ENCODE measurements around the gene CNTLN.
"Not testable (repeated sequence)": the region's sequence is repeated elsewhere in the genome, so short reads cannot be mapped to it uniquely, and the experiment has no call there.

CNTLN gene

DNA sequence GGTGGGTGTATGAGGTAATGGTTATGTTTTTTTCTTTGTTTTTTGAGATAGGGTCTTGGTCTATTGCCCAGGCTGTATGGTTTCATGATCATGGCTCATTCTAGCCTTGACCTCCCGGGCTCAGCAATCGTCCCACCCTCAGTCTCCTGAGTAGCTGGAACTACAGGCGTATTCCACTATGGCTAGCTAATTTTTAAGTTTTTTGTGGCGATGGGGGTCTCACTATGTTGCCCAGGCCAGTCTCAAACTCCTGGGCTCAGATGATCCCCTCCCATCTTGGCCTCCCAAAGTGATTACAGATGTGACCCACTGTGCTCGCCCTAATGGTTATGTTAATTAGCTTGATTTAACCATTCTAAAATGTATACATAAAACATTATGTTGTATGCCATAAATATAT is 5.6 kb downstream of the CNTLN start:
- no peaks in the 10 kb centered on the region for H3K4me1 Mint-ChIP-seq
- peaks cover 14% of the 10 kb centered on the region for H3K27me3 Mint-ChIP-seq
- no peak overlapping the region for H3K4me3 Mint-ChIP-seq
- DNase-seq (no peak), ATAC-seq (no peak)
- H3K36me3 Mint-ChIP-seq (ENCODE audit: low read depth), result no peaks in the 10 kb centered on the region
- peaks cover 6% of the 10 kb centered on the region for H3K9me3 Mint-ChIP-seq
- H3K27ac Mint-ChIP-seq, result no peak overlapping the region

GRCh38 chr9:17148324-17148723 is 13.5 kb downstream of the CNTLN start:
- Mint-ChIP-seq H3K9me3 (peaks cover 16% of the 10 kb centered on the region), H3K36me3 (ENCODE audit: low read depth) (peaks cover 2% of the 10 kb centered on the region), H3K27ac (no peak overlapping the region), H3K4me1 (no peaks in the 10 kb centered on the region), H3K4me3 (no peak overlapping the region), H3K27me3 (no peaks in the 10 kb centered on the region)
- DNase-seq (no peak), ATAC-seq (no peak)

- Mint-ChIP-seq H3K27me3 (no peaks in the 10 kb centered on the region), H3K27ac (no peak overlapping the region), H3K36me3 (ENCODE audit: low read depth) (no peaks in the 10 kb centered on the region), H3K4me1 (no peaks in the 10 kb centered on the region), H3K9me3 (peaks cover 4% of the 10 kb centered on the region), H3K4me3 (no peak overlapping the region)
- no peak for ATAC-seq
- DNase-seq, result no peak
These were observed 24.6 kb downstream of the CNTLN start for GRCh38 chr9:17159469-17159868.

DNA sequence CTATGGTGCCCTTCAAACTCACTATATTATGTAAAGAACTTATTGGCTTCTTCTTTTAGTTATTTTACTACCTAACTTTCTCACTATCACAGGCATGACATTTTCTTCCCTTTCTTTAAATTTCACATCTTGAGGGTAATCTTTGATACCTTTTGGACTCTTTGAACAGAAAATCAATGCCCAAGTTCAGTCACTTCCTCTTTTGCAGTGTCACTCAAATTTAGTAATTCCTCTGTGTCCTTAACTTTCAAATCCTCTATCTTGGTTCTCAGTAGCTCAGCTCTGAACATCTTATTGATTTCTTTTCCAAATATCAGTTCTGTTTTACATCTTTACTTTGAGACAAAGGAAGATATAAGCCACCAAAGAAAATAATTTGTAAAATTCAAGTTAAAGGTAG is 25.5 kb downstream of the CNTLN start:
- ATAC-seq, result no peak
- no peaks in the 10 kb centered on the region for H3K36me3 Mint-ChIP-seq (ENCODE audit: low read depth)
- H3K4me1 Mint-ChIP-seq, result no peaks in the 10 kb centered on the region
- H3K27me3 Mint-ChIP-seq, result no peaks in the 10 kb centered on the region
- no peak overlapping the region for H3K4me3 Mint-ChIP-seq
- no peak overlapping the region for H3K27ac Mint-ChIP-seq
- no peak for DNase-seq
- peaks cover 4% of the 10 kb centered on the region for H3K9me3 Mint-ChIP-seq

DNA sequence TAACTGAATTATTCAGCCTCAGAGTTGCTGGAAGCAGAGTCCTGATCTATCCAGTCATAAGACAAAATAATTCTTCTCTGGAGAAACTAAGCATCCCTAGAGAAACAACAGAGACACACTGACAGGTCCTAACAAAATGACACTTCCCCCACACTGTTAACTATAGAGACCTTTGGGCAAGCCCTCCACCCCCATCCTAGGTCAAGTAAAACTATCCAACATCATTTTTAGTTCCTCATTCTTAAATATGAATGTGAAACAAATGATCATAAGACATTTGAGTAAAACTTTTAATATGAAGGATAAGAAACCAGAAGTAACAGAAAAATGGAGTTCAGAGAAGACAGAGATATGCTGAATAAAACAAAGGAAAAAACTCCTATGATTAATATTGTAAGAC is 30.9 kb downstream of the CNTLN start:
- Mint-ChIP-seq H3K27ac (no peak overlapping the region), H3K4me3 (no peak overlapping the region), H3K4me1 (no peaks in the 10 kb centered on the region), H3K27me3 (no peaks in the 10 kb centered on the region), H3K36me3 (ENCODE audit: low read depth) (no peaks in the 10 kb centered on the region), H3K9me3 (no peaks in the 10 kb centered on the region)
- ATAC-seq (no peak), DNase-seq (no peak)

DNA sequence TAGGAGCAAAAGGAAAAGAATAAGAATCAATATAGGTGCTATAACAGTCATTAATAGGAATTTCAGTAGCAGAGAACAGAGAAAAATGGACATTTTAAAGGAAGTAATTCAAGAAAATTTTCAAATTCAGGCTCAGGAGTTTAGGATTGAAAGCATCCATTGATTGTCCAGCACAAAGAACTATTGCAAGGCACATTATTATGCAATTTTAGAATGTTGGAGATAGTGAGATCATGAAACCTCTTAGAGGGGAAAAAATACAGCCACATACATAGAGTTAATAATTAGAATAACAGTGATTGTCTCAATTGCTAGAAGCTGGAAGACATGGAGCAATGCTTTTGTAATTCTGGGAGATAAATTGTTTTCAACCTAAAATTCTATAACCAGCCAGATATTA is 31.5 kb downstream of the CNTLN start:
- Mint-ChIP-seq H3K9me3 (no peaks in the 10 kb centered on the region), H3K27ac (no peak overlapping the region), H3K4me1 (no peaks in the 10 kb centered on the region), H3K36me3 (ENCODE audit: low read depth) (no peaks in the 10 kb centered on the region), H3K27me3 (no peaks in the 10 kb centered on the region), H3K4me3 (no peak overlapping the region)
- DNase-seq (no peak), ATAC-seq (no peak)

GRCh38 chr9:17171309-17172094 is 36.7 kb downstream of the CNTLN start:
- Mint-ChIP-seq H3K27ac (no peak overlapping the region), H3K9me3 (no peaks in the 10 kb centered on the region), H3K4me3 (no peak overlapping the region), H3K36me3 (ENCODE audit: low read depth) (no peaks in the 10 kb centered on the region), H3K27me3 (no peaks in the 10 kb centered on the region), H3K4me1 (no peaks in the 10 kb centered on the region)
- ATAC-seq (no peak), DNase-seq (no peak)

- not testable (repeated sequence) for H3K27me3 Mint-ChIP-seq; DNase-seq; H3K4me1 Mint-ChIP-seq; H3K36me3 Mint-ChIP-seq (ENCODE audit: low read depth); ATAC-seq; H3K4me3 Mint-ChIP-seq; H3K27ac Mint-ChIP-seq; H3K9me3 Mint-ChIP-seq
These were observed 42.7 kb downstream of the CNTLN start for GRCh38 chr9:17177496-17177895.

- DNase-seq, result no peak
- no peaks in the 10 kb centered on the region for H3K36me3 Mint-ChIP-seq (ENCODE audit: low read depth)
- no peaks in the 10 kb centered on the region for H3K27me3 Mint-ChIP-seq
- peaks cover 6% of the 10 kb centered on the region for H3K9me3 Mint-ChIP-seq
- no peaks in the 10 kb centered on the region for H3K4me1 Mint-ChIP-seq
- no peak overlapping the region for H3K27ac Mint-ChIP-seq
- no peak overlapping the region for H3K4me3 Mint-ChIP-seq
- ATAC-seq, result no peak
These were observed 50.7 kb downstream of the CNTLN start for GRCh38 chr9:17185481-17186029.

DNA sequence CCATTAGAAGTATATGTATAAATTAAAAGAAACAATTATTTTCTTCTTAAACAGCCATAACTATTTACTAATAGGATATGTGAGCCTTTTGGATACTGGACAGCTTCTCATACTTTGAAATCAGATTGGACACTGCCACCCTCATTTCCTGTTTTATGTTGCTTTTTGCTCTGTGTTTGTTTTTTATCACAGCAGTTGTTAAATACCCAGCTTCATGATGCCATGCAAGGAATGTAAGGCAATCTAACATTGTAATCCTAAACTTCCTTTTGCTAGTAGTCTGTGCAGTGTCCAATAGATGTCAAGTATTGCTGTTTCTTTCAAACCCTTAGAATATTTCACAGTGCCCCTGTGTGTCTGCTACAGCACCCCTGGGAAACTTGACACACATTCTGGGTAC is 56.2 kb downstream of the CNTLN start:
- ATAC-seq (no peak), DNase-seq (no peak)
- no peak overlapping the region for H3K27ac Mint-ChIP-seq
- no peaks in the 10 kb centered on the region for H3K4me1 Mint-ChIP-seq
- H3K4me3 Mint-ChIP-seq, result no peak overlapping the region
- H3K27me3 Mint-ChIP-seq, result no peaks in the 10 kb centered on the region
- no peaks in the 10 kb centered on the region for H3K9me3 Mint-ChIP-seq
- no peaks in the 10 kb centered on the region for H3K36me3 Mint-ChIP-seq (ENCODE audit: low read depth)

DNA sequence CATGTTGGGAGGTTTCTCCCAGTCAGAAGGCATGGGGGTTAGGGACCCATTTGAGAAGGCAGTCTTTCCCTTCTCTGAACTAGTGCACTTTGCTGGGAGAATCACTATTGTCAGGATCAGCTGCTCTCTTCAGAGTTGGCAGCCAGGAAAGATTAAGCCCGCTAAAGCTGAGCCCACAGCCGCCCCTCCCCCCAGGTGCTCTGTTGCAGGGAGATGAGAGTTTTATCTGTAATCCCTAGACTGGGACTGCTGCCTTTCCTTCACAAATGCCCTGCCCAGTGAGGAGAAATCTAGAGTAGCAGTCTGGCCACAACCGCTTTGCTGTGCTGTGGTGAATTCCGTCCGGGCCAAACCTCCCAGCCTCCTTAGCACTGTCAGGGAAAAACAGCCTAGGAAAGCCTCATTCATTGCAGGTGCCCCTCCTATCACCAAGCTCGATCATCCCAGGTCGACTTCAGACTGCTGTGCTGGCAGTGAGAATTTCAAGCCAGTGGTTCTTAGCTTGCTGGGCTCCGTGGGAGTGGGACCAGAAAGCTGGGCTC is 69.8 kb downstream of the CNTLN start:
- Mint-ChIP-seq H3K27ac (no peak overlapping the region), H3K9me3 (peaks cover 11% of the 10 kb centered on the region), H3K4me1 (no peaks in the 10 kb centered on the region), H3K27me3 (no peaks in the 10 kb centered on the region), H3K36me3 (ENCODE audit: low read depth) (no peaks in the 10 kb centered on the region), H3K4me3 (no peak overlapping the region)
- ATAC-seq, result no peak
- no peak for DNase-seq

DNA sequence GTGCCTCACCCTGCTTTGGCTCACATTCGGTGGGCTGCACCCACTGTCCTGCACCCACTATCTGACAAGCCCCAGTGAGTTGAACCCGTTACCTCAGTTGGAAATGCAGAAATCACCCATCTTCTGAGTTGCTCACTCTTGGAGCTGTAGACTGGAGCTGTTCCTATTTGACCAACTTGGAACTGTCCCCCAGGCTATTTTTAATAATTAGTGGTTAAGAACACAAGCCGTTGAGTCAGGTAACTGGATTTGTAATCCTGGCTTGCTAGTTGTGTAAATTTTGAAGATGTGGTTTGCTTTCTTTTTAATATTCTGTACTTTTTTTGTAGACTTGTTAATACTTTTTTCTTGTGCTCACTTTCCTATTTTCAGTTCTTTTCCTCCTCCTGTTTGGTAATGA is 81.2 kb downstream of the CNTLN start:
- Mint-ChIP-seq H3K9me3 (peaks cover 6% of the 10 kb centered on the region), H3K36me3 (ENCODE audit: low read depth) (no peaks in the 10 kb centered on the region), H3K4me3 (no peak overlapping the region), H3K27ac (no peak overlapping the region), H3K27me3 (no peaks in the 10 kb centered on the region), H3K4me1 (no peaks in the 10 kb centered on the region)
- no peak for DNase-seq
- no peak for ATAC-seq

DNA sequence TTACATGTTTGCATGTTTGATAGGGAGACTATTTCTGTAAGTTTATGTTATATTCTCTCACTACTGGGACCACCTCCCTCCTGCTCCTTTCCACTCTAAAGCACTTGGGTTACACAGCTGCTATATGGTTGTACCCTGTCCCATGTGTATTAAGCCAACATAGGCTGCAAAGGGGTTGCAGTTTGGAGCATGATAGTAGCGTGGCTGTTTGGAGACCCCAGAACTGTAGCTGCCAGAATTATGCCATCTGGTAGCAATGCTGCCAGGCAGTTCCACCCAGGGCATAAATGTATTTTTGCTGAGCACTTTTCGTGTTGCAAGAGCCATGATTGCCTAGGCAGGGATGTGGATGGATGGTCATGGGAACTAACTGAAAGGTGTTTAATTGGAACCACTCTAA is 81.8 kb downstream of the CNTLN start:
- no peak for DNase-seq
- H3K36me3 Mint-ChIP-seq (ENCODE audit: low read depth), result no peaks in the 10 kb centered on the region
- H3K27me3 Mint-ChIP-seq, result no peaks in the 10 kb centered on the region
- H3K4me1 Mint-ChIP-seq, result no peaks in the 10 kb centered on the region
- H3K4me3 Mint-ChIP-seq, result no peak overlapping the region
- H3K9me3 Mint-ChIP-seq, result peaks cover 6% of the 10 kb centered on the region
- H3K27ac Mint-ChIP-seq, result no peak overlapping the region
- ATAC-seq, result no peak

DNA sequence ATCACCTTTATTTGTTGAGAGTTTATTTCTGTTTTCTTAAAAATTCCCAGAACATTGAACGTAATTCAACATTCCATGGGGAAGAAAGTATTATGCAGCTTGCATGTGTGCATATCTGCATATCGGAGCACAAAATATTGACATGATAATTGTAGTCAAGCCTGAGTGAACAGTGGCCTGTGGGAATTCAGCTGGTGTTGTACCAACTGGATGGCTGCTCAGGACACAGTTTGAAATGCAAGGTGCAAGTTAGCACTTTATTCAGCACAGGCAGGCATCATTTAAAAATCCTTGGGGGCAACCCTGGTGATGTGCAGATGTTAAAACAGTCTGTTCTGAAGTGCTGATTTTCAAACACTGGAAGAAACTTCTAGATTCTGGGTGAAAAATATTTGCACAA is 82.4 kb downstream of the CNTLN start:
- H3K36me3 Mint-ChIP-seq (ENCODE audit: low read depth), result no peaks in the 10 kb centered on the region
- H3K4me3 Mint-ChIP-seq, result no peak overlapping the region
- no peak overlapping the region for H3K27ac Mint-ChIP-seq
- DNase-seq (no peak), ATAC-seq (no peak)
- no peaks in the 10 kb centered on the region for H3K27me3 Mint-ChIP-seq
- no peaks in the 10 kb centered on the region for H3K4me1 Mint-ChIP-seq
- H3K9me3 Mint-ChIP-seq, result peaks cover 6% of the 10 kb centered on the region

- no peak overlapping the region for H3K27ac Mint-ChIP-seq
- no peak overlapping the region for H3K4me3 Mint-ChIP-seq
- H3K9me3 Mint-ChIP-seq, result peaks cover 6% of the 10 kb centered on the region
- no peaks in the 10 kb centered on the region for H3K36me3 Mint-ChIP-seq (ENCODE audit: low read depth)
- no peaks in the 10 kb centered on the region for H3K4me1 Mint-ChIP-seq
- ATAC-seq (no peak), DNase-seq (no peak)
- H3K27me3 Mint-ChIP-seq, result no peaks in the 10 kb centered on the region
These were observed 84.4 kb downstream of the CNTLN start for GRCh38 chr9:17219261-17219660.

All from activated naive CD8-positive, alpha-beta T cell treated with anti-CD3 and anti-CD28 coated beads, Interleukin-2, amount 50 U/mL, for 24 hours (primary cell).